Activated T-cell treated with anti-CD3 and anti-CD28 coated beads for 4 hours (primary cell): ENCODE results near the gene NELFCD.
"Not testable (repeated sequence)": the region's sequence is repeated elsewhere in the genome, so short reads cannot be mapped to it uniquely, and the experiment has no call there.

Experiments used
- DNase-seq: peaks from one replicate; pipeline ENCODE4 v3.0.0-alpha.2; 2020

NELFCD gene

DNA sequence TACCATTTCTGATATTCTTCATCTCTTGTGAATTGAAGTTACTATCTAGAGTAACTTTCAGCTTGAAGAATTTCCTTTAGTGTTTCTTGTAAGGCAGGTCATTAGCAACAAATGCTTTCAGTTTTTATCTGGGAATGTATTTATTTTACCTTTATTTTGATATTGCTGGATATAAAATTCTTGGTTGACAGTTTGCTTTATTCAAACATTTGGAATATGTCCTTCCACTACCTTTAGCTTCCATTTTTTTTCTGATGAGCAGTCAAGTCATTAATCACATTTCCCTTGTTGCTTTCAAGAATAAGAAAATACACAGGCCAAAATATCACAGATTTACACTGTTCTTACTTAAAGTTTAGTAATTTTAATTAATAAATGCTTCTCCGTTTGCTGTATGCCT is 5.7 kb upstream of the NELFCD start:
- DNase-seq: no peak

DNA sequence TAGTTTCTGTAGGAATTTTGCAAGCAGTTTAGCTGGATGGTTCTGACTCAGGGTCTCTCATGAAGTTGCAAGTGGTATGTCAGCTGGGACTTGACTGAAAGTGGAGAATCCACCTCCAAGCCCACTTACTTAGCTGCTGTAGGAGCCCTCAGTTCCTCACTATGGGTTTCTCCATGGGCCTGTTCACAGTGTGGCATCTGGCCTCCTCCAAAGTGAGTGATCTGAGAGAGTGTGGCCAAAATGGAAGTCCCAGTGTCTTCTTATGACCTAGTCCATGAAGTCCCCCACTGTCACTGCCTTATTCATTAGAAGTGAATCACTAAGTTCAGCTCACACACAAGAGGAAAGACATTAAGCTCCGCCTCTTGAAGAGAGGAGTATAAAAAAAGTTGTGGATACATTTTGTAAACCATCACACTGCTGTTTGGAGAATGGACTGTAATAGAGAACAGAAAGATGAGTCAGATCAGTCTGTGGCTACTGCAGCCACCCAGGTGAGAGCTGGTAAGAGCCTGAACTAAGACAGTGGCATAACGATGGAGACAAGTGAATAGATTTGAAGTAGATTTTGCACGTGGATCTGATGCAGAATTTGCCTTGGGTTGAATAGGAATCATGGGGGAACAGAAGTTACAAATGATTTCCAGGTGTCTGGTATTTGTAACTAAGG is 4.9 kb upstream of the NELFCD start:
- no peak for DNase-seq

DNA sequence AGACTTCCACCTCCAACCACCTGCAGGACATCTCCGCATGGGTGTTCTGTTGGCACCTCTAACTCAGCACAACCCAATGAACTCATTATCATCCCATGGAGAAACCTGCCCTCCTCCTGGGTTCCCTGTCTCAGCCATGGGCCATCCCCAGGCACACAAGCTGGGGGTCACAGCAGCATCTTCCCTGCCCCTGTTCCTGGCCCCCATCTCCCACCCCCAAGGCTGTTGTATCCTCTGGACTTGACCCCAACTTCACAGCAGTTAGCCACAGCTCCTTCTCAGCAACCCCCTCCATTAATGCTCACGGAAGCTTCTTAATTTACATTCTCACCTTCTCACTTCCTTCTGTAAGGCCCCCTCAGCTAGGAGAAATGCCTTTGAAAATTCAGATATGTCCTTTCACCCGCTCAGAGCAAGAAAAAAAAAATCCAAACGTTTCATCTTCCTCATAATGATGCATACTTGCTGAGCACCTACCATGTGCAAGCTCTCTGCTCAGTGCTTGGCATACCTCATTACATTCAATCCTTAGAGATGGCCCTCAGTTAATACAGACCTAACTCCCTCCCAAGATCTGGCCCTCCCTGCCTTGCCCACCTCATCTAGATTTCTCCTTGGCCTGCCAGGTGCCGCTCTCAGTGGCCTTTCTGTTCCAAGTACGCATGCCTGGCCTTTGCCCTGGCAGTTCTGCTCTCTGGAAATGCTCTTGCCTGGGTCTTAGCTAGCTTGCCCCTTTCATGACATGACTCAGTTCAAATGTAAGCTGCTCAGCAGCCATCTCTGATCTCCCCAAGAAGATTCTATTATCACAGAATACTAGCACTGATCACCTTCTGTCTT is 2.5 kb upstream of the NELFCD start:
- DNase-seq: no peak

DNA sequence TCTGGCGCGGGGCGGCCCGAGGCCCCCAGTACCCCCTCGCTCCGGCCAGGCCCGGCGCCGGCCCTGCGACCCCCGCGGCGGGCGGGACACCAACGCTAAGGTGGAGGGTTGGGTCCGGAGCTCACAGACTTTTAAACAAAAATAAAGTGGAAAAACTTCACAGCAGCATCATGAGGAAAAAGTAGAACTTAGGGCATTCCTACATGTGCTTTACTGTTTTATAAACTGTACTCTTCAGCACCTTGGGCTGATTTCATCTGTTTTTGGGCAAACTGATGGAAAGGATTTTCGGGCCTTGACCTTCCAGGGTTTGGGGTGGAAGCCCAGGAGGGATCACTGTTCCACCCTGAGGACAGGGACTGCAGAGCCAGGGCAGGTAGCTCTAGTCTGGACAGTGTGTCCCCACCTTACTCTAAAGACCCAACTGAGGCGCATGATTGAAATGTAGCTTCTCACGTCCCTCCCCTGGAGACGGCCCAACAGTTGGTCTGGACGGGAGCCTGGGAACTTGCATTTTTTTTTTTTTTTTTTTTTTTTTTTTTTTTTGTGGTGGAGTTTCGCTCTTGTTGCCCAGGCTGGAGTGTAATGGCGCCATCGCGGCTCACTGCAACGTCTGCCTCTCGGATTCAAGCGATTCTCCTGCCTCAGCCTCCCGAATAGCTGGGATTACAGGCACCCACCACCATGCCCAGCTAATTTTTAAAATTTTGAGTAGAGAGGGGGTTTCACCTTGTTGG is 740 bp downstream of the NELFCD start:
- no peak for DNase-seq

DNA sequence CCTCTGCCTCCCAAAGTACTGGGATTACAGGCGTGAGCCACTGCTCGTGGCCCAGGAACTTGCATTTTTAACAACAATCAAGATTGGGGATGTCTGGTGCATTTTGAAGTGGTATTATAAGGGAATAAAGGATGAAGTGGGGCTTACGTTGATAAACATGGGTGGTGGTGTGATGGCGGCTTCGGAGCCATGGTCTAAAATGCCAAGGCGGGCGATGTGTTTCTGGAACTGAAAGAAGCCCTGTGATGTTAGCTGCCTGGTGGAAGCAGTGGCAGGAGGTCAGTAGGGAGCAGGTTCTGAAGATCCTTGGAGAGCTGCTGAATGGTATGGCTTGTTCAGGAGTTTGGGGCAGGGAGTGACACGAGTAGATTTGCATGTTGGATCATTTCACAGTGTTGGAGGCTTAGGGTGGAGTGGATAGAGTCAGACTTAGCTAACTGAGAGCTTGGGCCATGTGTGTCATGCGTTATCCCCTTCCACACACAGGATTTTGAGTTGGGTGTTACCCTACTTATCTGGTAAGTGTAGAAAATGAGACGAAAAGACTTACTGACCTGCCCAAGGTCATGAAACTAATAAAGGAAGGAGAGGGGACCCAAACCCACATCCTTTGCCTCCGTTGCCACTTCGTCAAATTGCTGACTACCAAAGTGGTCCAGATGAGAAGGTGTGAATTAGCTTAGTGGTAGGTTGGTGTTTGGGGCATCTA is 1.5 kb downstream of the NELFCD start:
- no peak for DNase-seq

DNA sequence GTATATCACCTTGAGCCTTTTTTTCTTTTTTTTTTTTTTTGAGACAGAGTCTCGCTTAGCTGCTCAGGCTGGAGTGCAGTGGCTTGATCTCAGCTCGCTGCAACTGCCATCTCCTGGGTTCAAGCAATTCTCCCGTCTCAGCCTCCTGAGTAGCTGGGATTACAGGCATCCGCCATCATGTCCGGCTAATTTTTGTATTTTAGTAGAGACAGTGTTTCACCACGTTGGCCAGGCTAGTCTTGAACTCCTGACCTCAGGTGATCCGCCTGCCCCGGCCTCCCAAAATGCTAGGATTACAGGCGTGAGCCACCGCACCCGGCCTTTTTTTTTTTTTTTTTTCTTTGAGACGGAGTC is 2.0 kb downstream of the NELFCD start:
- DNase-seq: not testable (repeated sequence)

DNA sequence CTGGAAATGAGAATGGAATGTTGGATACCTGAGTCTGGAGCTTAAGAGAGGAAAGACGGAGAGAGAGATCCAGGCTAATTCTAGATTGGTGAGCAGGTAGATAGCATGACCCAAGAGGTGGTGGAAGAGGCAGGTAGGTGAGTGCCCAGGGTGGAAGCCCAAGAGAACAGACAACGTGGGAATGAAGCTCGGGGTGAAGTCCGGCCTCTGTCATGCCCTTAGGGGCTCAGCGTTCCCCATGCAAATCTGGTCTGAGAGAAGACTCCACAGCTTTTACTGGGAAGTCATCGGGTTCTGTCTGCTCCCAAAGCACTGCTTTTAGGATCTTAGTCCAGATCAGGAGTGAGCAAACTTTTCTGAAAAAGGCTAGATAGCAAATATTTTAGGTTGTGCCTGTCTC is 3.6 kb downstream of the NELFCD start:
- no peak for DNase-seq

DNA sequence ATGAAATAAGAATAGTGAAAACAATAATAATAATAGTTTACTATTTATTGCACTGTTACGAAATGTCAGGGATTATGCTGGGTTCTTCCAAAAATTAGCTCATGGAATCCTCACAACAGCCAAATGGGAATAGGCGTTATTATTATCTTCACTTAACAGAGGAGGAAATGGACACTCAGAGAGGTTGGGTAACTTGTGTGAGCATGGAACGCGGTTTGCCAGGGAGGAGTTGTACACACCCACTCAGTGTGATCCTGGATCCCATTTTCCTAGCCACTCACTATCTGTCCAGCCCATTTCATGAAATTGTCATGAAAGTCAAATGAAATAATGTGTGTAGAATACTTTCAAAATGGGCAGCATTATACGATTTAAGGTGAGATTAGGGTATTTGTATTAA is 4.6 kb downstream of the NELFCD start:
- DNase-seq: no peak

DNA sequence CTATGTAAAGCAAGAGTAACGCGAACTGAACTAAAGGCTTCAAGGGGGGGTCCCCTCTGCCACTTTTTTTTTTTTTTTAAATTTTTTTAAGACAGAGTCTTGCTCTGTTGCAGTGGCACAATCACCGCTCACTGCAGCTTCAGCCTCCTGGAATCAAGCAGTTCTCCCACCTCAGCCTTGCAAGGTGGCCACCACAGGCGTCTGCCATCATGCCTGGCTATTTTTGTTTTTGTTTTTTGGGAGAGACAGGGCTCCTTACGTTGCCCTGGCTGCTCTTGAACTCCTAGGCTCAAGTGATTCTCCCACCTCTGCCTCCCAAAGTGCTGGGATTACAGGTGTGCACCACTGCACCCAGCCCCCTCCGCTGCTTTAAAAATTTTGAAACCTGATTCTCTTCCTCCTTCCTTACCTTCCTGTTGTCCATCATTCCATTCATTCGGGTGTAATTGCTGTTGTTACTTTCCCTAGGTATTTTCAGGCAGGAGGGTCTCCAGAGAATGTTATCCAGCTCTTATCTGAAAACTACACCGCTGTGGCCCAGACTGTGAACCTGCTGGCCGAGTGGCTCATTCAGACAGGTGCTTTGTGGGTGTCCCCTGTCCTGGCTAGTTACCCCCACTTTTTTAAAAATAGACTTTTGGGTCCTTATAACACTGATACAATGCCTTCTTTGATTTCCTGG is 5.4 kb downstream of the NELFCD start:
- no peak for DNase-seq

DNA sequence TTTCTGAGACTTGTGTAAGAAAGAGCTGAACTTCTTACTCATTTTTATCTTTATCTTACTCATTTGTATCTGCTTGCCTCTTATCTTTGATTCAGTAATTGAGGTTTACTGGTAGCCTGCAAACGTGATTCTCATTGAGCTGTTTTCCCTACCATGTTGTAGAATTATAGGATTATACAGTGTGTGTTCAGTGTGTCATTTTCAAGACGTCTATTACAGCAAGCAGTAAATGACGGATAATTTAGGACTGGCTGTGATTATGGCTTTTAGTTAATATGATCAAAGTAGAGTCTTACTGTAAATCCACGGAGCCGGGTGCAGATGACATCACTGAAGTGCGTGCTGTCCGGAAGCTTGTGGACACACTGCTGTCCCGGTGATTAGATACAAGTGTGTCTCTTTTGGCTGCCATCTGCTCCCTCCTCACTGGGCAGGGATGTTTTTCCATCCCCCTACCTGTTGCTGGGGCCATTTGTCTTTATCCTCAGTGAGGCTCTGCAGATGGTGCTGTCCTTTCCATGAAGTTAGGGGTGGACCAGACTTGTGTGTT is 6.0 kb downstream of the NELFCD start:
- DNase-seq: no peak

DNA sequence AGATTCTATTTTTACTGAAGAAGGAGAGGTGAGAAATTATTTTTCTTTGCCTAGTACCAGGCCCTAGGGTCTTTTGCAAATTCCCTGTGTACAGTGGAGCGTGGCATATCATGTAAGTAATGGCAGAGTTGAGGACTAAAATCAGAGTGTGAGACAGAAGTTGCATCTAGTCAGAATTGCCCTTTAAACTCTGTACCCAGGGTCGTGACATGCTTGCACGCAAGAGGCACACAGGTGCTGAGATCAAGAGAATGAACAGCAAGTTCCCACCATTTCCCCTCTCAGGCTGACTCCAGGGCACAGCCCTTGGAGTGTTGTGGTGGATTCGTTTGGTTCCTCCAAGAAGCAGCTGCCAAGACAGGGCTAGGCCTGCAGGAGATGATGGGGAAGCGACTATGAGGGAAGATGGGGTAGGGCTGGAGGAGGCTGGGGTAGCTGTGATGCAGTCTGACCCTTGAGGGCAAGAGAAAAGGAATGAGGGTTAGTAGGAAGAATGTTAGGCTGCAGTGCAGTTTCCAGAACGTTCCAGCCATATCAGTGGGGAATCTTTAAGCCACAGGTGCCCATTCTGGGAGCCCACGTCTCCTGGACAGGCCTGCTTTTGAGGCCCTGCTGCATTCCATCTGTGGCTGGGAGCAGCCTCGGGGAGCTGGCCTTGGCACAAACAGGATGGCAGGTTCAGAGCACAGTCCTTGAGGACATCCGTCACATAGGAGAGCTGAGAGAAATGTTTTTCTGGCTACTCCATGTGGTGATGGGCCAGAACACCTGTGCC is 6.9 kb downstream of the NELFCD start:
- DNase-seq: no peak

DNA sequence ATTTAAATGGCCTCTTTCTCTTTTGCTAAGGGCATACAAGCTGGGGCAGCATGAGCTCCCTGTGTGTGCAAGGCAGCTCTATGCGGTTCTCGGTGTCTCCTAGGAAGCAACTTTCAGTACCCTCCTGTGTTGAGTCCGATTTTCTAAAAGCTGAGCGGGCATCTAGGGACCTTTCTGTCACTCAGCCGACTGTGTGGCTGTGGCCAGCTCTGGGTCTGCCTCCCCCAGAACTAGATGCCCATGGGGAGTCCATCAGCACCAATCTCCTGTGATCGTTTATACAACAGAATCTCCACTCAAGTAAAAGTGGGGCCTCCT is 7.5 kb downstream of the NELFCD start:
- DNase-seq: no peak

DNA sequence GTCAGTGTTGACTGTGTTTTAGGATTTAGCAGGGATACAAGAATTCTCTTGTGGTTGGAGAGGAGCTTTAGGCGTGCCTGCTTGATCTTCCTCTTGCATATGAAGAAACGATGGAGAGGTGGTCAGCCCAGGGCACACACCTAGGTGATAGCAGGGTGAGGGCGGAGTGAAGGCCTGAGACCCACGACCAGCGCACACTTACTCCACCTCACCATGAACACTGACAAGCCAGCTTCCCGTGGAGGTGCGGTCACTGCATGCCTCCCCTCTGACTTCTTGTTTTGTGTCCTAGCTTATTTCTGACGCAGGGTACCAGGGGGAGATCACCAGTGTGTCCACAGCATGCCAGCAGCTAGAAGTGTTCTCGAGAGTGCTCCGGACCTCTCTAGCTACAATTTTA is 8.1 kb downstream of the NELFCD start:
- no peak for DNase-seq

DNA sequence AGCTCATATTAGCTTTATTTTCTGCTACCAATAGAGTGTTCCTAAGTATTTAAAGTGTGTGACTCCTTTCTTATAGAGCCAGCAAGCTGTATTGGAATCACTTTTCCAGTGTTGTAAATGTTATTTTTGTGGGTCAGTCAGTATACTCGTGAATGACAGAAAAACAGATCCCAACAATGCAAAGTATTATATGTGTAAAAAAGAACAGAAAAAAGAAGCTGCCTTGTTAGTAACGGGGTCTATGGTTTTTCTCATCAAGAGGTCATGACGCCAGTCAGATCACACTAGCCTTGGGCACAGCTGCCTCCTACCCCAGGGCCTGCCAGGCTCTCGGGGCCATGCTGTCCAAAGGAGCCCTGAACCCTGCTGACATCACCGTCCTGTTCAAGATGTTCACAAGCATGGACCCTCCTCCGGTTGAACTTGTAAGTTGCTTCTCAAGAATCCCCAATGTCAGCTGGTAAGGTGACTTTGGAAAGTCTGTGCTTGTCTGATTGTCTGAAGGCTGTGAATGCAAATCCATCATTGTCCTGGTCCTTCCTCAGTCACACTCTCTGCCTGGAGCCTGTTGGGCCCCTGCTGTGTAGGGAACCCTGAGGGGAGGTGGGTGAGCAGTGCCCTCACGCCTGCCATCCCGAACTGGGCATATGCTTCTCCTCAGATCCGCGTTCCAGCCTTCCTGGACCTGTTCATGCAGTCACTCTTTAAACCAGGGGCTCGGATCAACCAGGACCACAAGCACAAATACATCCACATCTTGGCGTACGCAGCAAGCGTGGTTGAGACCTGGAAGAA is 9.8 kb downstream of the NELFCD start:
- no peak for DNase-seq

DNA sequence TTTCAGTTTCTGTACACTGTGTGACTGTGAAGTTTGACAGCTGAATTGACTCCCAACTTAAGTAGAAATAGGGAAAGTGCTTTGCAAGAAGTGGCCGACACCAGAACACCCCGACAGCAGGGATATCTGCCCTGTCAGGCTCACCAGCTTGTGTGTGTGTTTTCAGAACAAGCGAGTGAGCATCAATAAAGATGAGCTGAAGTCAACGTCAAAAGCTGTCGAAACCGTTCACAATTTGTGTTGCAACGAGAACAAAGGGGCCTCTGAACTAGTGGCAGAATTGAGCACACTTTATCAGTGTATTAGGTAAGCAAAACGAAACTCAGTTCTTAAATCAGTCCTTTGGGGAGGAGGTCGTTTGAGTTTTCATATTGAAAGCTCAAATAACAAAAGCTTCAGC is 10.7 kb downstream of the NELFCD start:
- no peak for DNase-seq

DNA sequence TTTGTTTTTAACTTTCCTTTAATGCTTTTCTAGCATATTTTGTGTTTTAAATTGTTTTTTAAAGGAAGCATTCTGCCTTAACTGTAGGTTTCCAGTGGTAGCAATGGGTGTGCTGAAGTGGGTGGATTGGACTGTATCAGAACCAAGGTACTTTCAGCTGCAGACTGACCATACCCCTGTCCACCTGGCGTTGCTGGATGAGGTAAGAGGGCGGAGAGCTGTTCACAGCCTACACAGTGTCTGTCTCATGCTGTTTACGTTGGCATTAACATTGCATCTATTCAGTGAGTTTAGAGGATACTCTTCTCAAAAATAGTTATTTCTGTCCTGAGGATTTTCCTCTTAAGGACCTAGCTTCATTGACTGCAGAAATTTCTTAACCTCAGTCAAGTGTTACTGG is 11.9 kb downstream of the NELFCD start:
- DNase-seq: no peak

DNA sequence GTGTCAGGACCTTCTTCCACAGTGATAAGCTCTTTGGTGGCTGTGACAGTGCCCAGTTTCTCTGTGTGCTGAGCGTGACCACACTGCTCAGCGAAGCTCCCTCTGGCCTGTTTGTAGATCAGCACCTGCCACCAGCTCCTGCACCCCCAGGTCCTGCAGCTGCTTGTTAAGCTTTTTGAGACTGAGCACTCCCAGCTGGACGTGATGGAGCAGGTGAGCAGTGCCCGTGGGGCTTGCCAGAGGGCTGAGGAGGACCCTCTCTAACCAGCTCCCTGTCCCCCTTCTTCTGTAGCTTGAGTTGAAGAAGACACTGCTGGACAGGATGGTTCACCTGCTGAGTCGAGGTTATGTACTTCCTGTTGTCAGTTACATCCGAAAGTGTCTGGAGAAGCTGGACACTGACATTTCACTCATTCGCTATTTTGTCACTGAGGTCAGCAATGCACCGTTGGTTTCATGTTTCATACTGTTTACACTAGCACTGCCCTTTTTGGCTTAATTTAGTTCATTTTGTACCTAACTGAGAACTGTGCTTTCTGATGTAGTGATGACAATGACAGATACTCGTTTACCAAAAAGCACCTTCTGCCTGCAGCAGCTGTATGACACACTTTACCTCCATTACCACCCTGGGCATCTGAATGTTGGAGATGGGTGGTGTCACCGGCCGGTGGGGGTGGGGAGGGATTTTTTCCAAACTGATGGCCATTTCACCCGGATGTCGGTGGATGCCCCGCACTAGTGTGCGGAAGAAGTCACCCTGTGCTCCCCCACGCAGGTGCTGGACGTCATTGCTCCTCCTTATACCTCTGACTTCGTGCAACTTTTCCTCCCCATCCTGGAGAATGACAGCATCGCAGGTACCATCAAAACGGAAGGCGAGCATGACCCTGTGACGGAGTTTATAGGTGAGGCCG is 12.5 kb downstream of the NELFCD start:
- DNase-seq: no peak

DNA sequence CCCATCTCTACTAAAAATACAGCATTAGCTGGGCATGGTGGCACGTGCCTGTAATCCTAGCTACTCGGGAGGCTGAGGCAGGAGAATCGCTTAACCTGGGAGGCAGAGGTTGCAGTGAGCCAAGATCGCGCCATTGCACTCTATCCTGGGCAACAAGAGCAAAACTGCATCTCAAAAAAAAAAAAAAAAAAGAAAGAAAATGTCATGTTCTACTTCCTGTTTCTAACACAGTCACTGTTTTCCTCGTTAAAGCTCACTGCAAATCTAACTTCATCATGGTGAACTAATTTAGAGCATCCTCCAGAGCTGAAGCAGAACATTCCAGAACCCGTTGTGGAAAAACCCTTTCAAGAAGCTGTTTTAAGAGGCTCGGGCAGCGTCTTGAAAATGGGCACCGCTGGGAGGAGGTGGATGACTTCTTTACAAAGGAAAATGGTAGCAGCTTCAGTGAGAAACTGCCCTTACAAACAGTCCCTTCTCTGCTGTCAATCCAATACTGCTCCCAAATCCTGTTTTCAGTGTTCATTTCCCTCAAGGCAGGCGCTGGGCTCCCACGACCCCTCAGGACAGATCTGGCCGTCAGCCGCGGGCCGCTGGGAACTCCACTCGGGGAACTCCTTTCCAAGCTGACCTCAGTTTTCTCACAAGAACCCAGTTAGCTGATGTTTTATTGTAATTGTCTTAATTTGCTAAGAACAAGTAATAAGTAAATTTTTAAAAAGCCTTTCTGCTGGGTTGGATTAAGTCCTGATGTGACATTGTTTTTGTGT is 13.5 kb downstream of the NELFCD start:
- DNase-seq: no peak
